ENCODE data around the gene ATRNL1.

- TF ChIP-seq CTCF (IDR thresholded peaks at IDR 0.05) (no peak), POLR2A (IDR thresholded peaks at IDR 0.05) (no peak)
Observed at GRCh38 chr10:115846528-115846927, 753.4 kb downstream of the ATRNL1 start.
